ENCODE measurements around the gene FNDC3B. TPM values are rescaled to one million over a fixed set of nuclear protein-coding genes. Genes with fewer than 3 reads are reported as not detected.
"Not testable (repeated sequence)": the region's sequence is repeated elsewhere in the genome, so short reads cannot be mapped to it uniquely, and the experiment has no call there.

FNDC3B gene
- total RNA-seq, 1 donor from 2014 or later = 56.1 TPM

DNA sequence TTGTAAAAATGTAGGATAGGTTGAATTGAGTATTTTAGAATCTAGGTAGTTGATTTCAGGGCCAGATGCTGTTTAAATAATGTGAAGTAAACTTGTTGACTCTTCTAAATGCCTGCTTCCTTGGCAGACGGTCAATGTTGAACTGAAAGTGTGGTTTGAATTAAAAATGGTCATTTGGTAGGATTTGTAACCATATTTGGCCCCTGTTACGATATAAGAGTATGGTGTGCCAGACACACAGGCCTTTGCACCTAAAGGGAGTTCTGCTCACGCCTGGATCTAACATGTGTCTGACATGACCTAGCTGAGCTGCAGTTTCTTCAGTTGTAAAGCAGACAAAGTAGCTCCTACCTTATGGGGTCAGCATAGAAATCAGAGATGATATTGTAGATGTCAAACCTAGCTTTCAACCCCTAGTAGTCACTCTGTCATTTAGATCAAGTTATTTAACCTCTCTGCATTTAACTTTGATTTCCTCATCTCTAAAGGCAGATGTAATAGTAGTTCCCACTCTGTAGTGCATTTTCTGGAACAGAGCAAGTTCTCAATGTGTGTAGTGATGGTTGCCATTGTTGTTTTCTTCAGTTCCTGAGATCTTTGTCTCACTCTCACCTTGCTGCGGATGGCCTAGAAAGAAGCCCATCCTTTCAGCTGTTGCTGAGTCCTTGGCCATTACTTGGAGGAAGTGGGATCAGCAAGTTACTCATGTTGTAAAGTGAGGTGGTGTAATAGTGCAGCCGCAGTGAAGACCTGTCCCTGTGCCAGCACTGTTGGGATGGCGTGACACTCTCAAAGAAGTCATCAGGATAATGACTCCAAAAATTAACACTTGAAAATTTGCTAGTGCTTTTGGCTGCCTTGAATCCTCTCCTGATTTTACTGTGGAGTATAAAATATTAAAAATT is 318.7 kb downstream of the FNDC3B start:
- intact Hi-C loops (cut with DNase I) = no loop called here
- ATAC-seq (ENCODE audit: poor library complexity) (peak; percentile 51), DNase-seq (no peak)

DNA sequence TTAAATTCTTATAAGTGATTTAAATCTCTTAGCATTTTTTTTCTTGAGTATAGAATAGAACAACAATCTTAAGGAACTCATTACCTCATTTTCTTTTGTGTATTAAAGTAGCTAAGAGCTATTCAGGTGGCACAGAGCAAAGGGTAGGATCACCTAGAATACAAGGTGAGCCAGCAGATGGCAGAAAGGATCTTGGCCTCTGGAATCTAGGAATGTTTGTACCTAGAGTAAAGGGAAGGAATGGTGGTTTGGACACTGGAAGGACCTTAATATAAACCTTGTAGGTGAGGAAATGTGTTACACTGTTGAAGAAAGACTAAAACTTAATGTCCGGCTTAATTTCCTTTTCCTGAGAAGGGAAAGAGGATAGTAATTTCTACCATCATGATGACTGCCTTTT is 319.9 kb downstream of the FNDC3B start:
- no peak for ATAC-seq (ENCODE audit: poor library complexity)
- no peak for DNase-seq
- intact Hi-C loops (cut with DNase I) = no loop called here

DNA sequence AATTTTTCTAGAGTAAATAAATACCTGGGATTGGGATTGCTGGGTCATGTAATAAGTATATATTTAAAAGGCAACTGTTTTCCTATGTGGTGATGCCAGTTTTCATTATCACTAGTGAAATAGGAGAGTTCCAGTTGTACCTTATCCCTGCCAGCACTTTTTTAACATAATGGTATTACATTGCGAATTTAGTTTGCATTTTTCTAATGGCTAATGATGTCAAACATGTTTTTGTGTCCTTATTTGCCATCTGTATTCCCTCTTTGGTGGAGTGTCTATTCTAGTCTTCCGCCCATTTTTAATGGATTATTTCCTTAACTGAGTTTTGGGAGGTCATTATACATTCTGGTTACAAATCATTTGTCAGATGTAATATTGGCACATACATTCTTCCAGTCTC is 320.6 kb downstream of the FNDC3B start:
- ATAC-seq (ENCODE audit: poor library complexity) (no peak), DNase-seq (no peak)
- intact Hi-C loops (cut with DNase I) = no loop called here

DNA sequence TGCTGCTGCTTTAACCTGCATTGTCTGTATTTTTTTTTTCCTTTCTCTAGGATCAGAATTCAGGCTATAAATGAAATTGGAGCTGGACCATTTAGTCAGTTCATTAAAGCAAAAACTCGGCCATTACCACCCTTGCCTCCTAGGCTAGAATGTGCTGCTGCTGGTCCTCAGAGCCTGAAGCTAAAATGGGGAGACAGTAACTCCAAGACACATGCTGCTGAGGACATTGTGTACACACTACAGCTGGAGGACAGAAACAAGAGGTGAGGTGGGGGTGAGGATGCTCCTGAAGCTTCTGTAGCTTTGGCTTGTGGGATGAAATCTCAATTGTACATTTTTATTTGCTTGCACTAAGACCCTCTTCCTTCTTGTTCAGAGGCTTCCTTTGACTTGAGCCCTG is 323.2 kb downstream of the FNDC3B start:
- ATAC-seq (ENCODE audit: poor library complexity) (no peak), DNase-seq (no peak)
- intact Hi-C loops (cut with DNase I) = no loop called here

DNA sequence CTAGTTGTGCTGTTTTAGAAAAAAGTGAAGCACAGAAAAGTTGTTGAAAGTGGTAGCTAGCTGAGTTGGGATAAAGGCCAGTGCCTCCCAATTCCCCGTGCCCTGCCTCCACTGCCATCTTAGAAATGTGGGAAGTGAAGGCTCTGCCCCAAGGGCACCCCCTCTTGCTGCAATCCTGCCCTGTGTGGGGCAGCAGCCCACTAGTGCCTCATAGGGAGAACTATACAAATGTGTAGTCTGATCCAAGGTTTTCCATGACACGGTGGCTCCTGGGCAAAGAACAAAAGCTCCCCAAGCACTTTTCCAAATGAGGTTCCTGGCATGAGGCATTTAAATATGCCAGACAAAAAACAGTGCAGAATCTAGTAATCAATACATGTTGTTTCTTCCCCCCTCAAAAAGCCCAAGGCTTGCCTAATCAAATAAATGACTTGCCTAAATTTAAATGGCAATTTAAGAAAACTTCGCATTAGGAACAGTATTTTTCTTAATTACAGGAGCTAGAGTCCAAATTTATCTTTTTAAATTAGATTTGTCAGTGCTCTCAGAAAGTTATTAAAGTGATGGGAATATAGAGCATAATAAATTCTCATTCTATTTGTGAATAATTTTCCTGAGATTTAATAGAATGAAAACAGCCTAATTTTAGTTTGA is 325.1 kb downstream of the FNDC3B start:
- ATAC-seq (ENCODE audit: poor library complexity) = no peak
- no peak for DNase-seq
- intact Hi-C loops (cut with DNase I) = no loop called here

DNA sequence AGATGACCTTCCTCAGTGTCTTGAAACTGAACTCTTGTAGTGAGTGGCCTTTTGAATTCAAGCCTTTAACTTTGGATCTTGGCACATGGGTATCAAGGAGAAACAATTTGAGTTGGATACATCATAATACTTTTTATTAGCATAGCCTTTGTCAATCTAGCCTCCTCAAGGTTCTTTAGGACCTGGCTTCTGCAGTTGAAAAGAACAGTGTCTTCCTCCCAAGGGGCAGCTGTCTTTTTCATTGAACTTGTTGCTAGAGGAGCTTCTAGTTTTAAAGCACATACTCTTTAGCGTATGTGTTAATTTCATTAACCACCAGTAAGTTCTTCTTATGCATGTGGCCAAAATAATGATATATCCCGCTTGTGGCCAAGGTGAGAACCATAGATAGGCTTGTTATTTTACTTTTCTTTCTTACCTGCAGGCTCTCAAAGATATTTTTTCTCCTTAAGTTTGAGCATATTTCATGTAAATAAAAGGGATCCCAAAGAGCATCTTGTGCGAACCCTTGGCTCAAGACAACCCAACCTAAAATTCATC is 325.7 kb downstream of the FNDC3B start:
- ATAC-seq (ENCODE audit: poor library complexity) (no peak), DNase-seq (no peak)
- intact Hi-C loops (cut with DNase I) = no loop called here

DNA sequence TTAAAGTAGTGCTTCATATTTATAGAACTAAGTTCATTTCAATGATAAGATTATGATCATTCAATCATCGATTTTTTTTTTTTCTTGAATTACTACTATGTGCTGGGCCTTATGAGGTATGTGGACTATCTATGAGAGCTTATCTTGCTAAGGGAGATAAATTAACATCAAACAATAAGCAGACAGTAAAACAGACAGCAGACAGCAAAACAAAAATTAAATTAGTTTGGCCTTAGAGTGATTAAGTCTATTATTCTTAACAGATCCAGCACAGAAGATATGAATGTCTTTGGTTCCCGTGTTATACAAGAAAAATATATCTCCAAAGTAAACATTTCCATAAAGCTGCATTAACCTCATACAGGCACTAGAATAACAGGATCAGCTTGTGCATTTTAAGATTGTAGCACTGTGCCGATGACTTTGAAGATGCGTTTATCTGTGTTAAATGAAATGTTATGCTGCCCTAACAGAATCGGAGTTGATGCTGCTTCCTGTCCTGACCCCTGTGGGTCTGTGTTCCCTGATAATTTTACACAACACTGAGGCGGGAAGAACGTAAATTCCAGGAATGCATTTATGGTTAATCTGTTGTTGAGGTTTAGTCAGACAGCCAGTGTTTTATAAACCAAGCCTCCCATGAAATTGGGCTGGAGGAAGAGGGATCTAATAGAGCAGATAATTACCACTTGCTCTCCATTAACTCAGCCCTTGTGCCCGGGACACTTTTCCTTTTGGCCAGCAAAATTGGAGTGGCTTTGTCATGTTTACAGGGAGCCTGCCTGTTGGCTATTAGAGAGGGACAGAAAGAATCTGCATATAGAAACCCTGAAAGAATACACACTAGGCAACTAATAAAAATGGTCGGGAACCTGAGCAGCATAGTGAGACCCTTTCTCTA is 328.1 kb downstream of the FNDC3B start:
- DNase-seq (no peak), ATAC-seq (ENCODE audit: poor library complexity) (peak; percentile 12)
- intact Hi-C loops (cut with DNase I) = no loop called here

DNA sequence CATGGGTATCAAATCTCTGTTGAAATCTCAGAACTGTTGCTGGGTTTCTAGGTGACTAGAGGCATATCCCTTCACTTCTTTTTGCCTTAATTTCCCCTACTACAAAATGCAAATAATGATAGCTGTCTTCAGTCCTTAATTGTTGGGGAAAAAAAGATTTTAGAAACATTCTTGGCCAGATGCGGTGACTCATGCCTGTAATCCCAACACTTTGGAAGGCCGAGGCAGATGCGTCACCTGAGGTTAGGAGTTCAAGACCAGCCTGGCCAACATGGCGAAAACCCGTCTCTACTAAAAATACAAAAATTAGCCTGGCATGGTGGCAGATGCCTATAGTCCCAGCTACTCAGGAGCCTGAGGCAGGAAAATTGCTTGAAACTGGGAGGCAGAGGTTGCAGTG is 329.2 kb downstream of the FNDC3B start:
- DNase-seq; intact Hi-C loops (cut with DNase I); ATAC-seq (ENCODE audit: poor library complexity): not testable (repeated sequence)

DNA sequence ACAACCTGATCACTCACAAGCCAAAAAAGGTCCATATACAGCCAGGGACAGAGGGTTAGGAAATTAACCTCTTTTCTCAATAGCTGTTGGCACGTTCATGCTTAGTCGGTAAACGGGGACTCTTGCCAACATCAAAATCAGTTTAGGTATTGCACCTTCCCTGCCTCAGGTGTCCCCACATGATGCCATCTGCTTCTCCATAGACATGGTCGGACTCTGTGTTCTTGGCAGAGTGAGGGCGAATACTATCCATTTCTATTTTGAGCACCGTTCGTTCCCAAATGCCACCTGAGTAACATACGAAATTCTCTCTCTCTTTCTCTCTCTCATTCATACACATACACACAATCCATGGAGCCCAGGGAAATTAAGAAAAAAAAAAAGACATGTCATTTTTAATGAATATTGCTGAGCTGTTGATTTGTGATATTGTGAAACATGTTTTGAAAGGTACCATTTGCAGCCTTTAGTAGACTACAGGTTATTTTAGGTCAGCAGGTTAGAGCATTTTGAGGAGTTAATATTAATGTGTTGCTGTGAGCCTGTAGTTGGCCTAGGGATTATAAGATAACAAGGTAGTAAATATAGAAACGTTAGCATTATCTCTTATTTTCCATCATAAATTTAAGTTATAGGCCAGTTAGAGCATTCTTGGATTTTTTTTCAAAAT is 330.3 kb downstream of the FNDC3B start:
- intact Hi-C loops (cut with DNase I) = loop anchor here (10.0 kb wide), 1 partner anchor 105 kb away; no protein-coding TSS in a partner anchor
- ATAC-seq (ENCODE audit: poor library complexity) (peak; percentile 90), DNase-seq (no peak)

DNA sequence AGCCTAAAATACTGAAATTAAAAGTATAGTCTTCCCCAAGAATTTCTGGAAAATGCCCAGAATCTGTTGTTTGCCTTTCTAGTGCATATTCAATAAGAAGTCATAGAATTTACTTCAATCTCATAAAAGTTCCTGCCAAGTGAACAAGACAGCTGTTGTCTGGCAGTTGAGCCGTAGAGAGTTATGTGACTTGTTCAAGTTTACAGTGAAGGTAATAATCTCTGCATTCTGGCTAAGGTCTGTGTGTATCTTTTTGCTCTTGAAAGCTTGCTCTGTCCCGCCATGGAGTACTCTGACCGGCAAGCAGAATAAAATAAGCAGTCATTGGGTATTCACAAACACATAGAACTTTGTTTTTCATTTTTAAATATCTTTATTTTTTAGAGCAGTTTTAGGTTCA is 331.0 kb downstream of the FNDC3B start:
- ATAC-seq (ENCODE audit: poor library complexity) (peak; percentile 45), DNase-seq (no peak)
- intact Hi-C loops (cut with DNase I) = loop anchor here (10.0 kb wide), 1 partner anchor 104 kb away; no protein-coding TSS in a partner anchor

DNA sequence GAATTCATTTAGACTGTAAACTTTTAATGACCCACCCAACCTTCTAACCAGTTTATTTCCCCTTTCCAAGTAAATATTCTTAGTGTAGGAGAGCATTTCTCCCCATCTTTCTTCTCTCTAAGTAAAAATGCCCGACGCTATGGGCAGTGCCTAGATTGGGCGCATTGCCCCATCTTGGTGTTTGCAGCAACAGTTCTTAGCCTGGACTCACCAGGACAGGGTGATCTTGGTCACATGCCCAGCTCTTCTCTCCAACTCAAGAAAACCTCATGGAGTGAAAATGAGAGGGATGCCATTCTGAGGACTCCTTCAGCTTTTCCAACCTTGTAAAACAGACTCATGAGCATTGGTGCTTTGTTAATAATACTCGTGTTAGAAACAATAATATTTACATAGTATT is 332.2 kb downstream of the FNDC3B start:
- no peak for DNase-seq
- intact Hi-C loops (cut with DNase I) = loop anchor here (10.0 kb wide), 1 partner anchor 103 kb away; no protein-coding TSS in a partner anchor
- ATAC-seq (ENCODE audit: poor library complexity) = no peak

DNA sequence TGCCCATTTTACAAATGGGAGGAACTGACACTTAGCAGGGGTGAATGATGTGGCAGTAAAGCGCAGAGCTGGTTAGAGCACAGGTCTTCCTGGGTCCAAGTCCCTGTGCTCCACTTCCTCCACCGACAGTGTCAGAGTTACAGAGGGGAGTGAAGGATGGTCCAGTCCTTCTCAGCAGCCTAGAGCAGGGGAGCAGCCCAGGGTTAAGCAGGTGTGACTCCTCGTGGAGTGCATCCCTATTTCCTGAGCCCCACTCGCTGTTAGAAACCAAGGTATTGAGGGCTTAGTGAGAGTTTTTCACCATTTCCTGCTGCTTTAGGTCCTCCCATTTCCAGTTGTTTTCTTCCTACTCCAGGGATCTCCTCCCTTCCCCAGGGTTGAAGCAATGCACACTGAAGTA is 333.5 kb downstream of the FNDC3B start:
- intact Hi-C loops (cut with DNase I) = loop anchor here (10.0 kb wide), 1 partner anchor 102 kb away; no protein-coding TSS in a partner anchor
- ATAC-seq (ENCODE audit: poor library complexity) (no peak), DNase-seq (no peak)

DNA sequence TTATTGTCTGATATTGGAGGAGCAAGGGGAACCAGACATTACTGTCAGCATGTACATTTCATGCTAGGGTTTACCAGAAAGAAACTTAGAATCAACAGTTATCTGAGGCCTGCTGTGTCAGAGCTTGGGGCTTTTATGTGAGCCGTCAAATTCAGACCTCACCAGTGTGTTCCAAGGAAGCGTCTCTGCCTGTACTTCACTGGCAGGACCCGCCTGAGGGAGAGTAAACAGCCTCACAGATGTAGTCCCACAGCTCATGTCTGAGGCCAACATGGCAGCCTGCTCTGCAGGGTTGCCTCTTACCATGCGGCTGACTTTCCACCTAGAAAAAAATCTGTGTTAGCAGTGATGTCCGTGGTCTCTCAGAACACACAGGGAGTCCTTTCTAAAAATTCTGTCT is 334.5 kb downstream of the FNDC3B start:
- DNase-seq (no peak), ATAC-seq (ENCODE audit: poor library complexity) (no peak)
- intact Hi-C loops (cut with DNase I) = loop anchor here (10.0 kb wide), 1 partner anchor 101 kb away; no protein-coding TSS in a partner anchor

DNA sequence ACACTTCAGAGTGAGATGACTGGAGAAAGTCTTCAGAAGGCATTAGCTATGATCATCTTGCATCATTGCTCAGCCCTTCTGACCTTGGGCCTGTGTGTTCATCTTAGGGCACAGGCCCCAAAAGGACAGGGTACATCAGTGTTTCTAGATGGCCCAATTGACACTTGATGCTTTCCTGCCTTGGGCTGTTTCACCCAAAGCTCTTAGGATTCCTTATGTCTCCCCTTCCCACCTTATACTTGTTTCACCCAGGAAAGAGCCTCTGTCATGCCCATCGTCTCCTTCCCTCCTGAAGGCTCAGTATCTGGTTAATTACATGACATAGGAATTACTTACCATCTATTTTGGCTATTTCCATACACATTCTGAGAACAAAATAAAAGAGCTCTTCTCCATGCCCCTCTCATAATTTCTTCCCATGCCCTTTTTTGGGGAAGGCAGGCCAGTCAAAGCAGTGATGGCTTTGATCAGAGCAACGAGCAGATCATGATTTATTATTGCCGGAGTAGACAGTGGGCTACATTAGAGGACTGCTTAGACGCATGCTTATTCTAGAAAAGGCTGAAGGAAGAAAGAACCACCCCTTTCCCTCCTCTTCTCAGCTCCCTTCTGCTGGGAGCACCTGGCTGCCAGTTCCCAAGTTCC is 335.9 kb downstream of the FNDC3B start:
- intact Hi-C loops (cut with DNase I) = loop anchor here (10.0 kb wide), 1 partner anchor 99 kb away; no protein-coding TSS in a partner anchor
- ATAC-seq (ENCODE audit: poor library complexity) (no peak), DNase-seq (no peak)

DNA sequence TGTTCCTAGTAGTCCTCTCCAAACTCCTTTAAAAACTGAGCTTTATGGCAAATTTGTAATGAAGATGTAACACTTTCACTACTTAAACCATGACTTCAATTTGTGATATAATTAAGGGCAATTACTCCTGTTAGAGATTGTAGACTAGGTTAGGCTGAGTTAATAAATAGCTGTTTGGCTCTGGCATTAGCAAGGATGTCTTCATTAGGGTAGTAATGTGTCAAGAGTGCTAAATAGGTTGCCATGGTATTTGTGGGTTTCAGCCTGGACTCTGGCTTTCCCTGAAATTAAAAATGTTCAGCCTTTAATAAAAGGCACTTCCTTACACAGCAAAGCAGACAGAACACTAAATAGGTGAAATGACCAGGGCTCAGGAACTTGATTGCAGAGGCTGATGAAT is 337.0 kb downstream of the FNDC3B start:
- no peak for ATAC-seq (ENCODE audit: poor library complexity)
- intact Hi-C loops (cut with DNase I) = loop anchor here (10.0 kb wide), 1 partner anchor 98 kb away; no protein-coding TSS in a partner anchor
- no peak for DNase-seq

DNA sequence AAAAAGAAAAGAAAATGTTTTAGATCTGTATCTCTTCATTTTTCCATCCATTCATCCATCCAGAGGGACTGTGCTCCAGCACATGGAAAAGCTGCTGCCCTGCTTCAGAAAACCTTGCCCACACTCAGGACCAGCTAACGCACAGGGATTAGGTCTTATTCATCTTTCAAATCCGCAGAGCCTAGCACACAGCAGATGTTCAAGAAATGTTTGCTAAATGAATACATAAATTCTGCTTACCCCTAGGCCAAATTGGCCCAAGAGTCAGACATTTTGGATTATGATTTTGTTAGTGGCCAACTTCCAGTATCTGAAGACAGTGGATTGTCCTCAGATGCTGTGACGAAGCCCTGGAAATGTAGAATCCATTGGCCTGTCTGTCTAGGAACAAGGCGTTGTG is 337.5 kb downstream of the FNDC3B start:
- no peak for DNase-seq
- intact Hi-C loops (cut with DNase I) = loop anchor here (10.0 kb wide), 1 partner anchor 98 kb away; no protein-coding TSS in a partner anchor
- ATAC-seq (ENCODE audit: poor library complexity) = no peak

DNA sequence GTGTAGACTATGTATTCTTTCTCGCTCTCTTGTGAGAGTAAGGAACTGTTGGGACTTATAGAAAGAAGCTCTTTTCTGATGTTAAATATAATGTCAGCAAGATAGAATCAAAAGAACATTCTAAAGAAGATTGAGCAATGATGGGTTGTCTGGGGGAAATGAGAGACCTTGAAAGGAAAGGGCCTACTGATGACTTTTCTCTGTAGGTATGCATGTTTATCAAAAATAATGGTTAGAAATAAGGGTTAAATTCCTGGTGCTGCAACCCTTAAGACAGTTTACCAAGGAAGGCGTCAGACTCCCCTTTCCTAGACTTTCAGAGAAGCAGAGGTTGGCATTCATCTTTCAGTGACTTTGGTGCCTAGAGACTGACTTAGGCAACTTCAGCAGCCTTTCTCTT is 339.1 kb downstream of the FNDC3B start:
- intact Hi-C loops (cut with DNase I) = loop anchor here (10.0 kb wide), 1 partner anchor 96 kb away; no protein-coding TSS in a partner anchor
- no peak for DNase-seq
- no peak for ATAC-seq (ENCODE audit: poor library complexity)
